HG03457 (cell line): ENCODE measurements around the gene MAPK9.

Experiments
- ATAC-seq: cut with Tn5 transposase; IDR thresholded peaks from one replicate; pipeline ENCODE4 v1.9.1; 2021; ENCODE audit warnings: moderate number of reproducible peaks; ENCODE audit not compliant: unreplicated experiment

MAPK9 gene

GRCh38 chr5:180296771-180297170, 4.9 kb upstream of the MAPK9 start:
- no peak for ATAC-seq

GRCh38 chr5:180294913-180295555, 3.2 kb upstream of the MAPK9 start:
- no peak for ATAC-seq

GRCh38 chr5:180294411-180294810, 2.5 kb upstream of the MAPK9 start:
- ATAC-seq: no peak

GRCh38 chr5:180291234-180291940, 496 bp downstream of the MAPK9 start:
- ATAC-seq: peak; percentile 33

GRCh38 chr5:180290568-180291233, 1.2 kb downstream of the MAPK9 start:
- no peak for ATAC-seq

- no peak for ATAC-seq
Measured at GRCh38 chr5:180289966-180290365, 1.9 kb downstream of the MAPK9 start.

GRCh38 chr5:180289433-180289832, 2.5 kb downstream of the MAPK9 start:
- no peak for ATAC-seq

- no peak for ATAC-seq
Measured at GRCh38 chr5:180287868-180288267, 4.0 kb downstream of the MAPK9 start.

GRCh38 chr5:180287404-180287803, 4.5 kb downstream of the MAPK9 start:
- ATAC-seq: no peak

GRCh38 chr5:180284149-180284548, 7.7 kb downstream of the MAPK9 start:
- ATAC-seq: no peak

- no peak for ATAC-seq
Measured at GRCh38 chr5:180283026-180283615, 8.8 kb downstream of the MAPK9 start.

- no peak for ATAC-seq
Measured at GRCh38 chr5:180282281-180282680, 9.6 kb downstream of the MAPK9 start.

- no peak for ATAC-seq
Measured at GRCh38 chr5:180281706-180282105, 10.2 kb downstream of the MAPK9 start.

GRCh38 chr5:180274695-180275094, 17.2 kb downstream of the MAPK9 start:
- no peak for ATAC-seq

- ATAC-seq: no peak
Measured at GRCh38 chr5:180271221-180271620, 20.7 kb downstream of the MAPK9 start.

- no peak for ATAC-seq
Measured at GRCh38 chr5:180259260-180259611, 32.6 kb downstream of the MAPK9 start.

GRCh38 chr5:180253036-180253824, 38.7 kb downstream of the MAPK9 start:
- ATAC-seq: no peak

- no peak for ATAC-seq
Measured at GRCh38 chr5:180251887-180252286, 40.0 kb downstream of the MAPK9 start.

- ATAC-seq: no peak
Measured at GRCh38 chr5:180251141-180251540, 40.7 kb downstream of the MAPK9 start.

- no peak for ATAC-seq
Measured at GRCh38 chr5:180250329-180250728, 41.6 kb downstream of the MAPK9 start.

- ATAC-seq: no peak
Measured at GRCh38 chr5:180241600-180241999, 50.3 kb downstream of the MAPK9 start.
